ENCODE measurements around the gene CEP85. TPM values are rescaled to one million over a fixed set of nuclear protein-coding genes. Genes with fewer than 3 reads are reported as not detected.

Gene CEP85
- total RNA-seq, 1 experiment from 2014 or later, result 38.6 TPM

DNA sequence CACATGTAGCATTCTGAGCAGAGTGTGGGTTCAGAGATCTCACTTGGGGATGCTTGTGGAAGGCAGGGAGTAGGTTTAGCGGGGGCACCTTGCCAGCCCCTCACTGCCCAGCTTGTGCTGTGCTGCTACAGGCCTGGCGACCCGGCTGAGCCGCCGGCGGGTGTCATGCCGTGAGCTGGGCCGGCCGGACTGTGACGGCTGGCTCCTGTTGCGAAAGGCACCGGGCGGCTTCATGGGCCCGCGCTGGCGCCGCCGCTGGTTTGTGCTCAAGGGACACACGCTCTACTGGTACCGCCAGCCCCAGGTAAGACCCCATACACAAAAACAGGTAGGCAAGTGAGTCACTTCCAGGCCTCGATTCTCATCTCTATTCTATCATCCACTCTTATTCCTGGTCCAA lies 49.1 kb upstream of the CEP85 start:
- H3K36me3 Mint-ChIP-seq (ENCODE audit: insufficient read depth in 1 of 3, low read depth in 3 of 3), result peaks cover 5 to 46% (median 26%) of the 10 kb centered on the region in 3 experiments; a peak in 5 of 7 replicates
- H3K4me3 Mint-ChIP-seq, result no peak overlapping the region

More for the DNA sequence above, 49.1 kb upstream of the CEP85 start:
- Histone ChIP-seq H3T11ph (ENCODE audit: low read length) (no peak overlapping the region), H2BK5ac (ENCODE audit: insufficient read length, low read length) (no peak overlapping the region), H4K5ac (ENCODE audit: insufficient read length, low read depth, low read length) (no peak overlapping the region), H4K20me1 (ENCODE audit: control insufficient read depth, insufficient read depth, insufficient read length) (no peaks in the 10 kb centered on the region), H3K56ac (ENCODE audit: insufficient read length, low read depth, low read length) (no peak overlapping the region), H3K14ac (ENCODE audit: insufficient read depth, low read length) (no peak overlapping the region), H3K27ac (ENCODE audit: insufficient read length, low read depth, low read length) (no peak overlapping the region), H2BK12ac (ENCODE audit: insufficient read length, low read depth, low read length) (no peak overlapping the region), H4K91ac (ENCODE audit: insufficient read length, low read depth, low read length) (no peak overlapping the region), H2BK120ac (ENCODE audit: low read depth, low read length, poor library complexity, severe bottlenecking) (no peak overlapping the region), H3K9ac (ENCODE audit: extremely low read depth, insufficient read length, low read length) (no peak overlapping the region), H4K8ac (replicated peaks; ENCODE audit: insufficient read length, low read depth, low read length) (no peak overlapping the region), H2AFZ (ENCODE audit: low read length) (no peak overlapping the region), H3K23ac (ENCODE audit: insufficient read length, low read depth, low read length) (no peak overlapping the region), H3K4ac (ENCODE audit: low read depth, low read length) (no peak overlapping the region), H2BK15ac (ENCODE audit: low read depth, low read length) (no peak overlapping the region), H3K9me3 (ENCODE audit: control insufficient read depth, low read depth, low read length) (no peaks in the 10 kb centered on the region), H3K79me1 (ENCODE audit: insufficient read depth, low read depth, low read length, poor library complexity, severe bottlenecking) (no peaks in the 10 kb centered on the region), H3K27me3 (ENCODE audit: insufficient read depth, low read length) (no peaks in the 10 kb centered on the region), H3K79me2 (ENCODE audit: insufficient read depth, low read length) (no peaks in the 10 kb centered on the region), H3K18ac (ENCODE audit: insufficient read length, low read depth, low read length) (no peak overlapping the region), H2BK20ac (ENCODE audit: low read depth, low read length, poor library complexity, severe bottlenecking) (no peak overlapping the region), H3K4me1 (ENCODE audit: insufficient read depth, low read length) (no peaks in the 10 kb centered on the region), H3K23me2 (ENCODE audit: insufficient read length, low read depth, low read length, poor library complexity, severe bottlenecking) (no peaks in the 10 kb centered on the region), H2AK5ac (ENCODE audit: insufficient read length, low read length) (no peak overlapping the region), H3K4me2 (ENCODE audit: insufficient read depth, insufficient read length, low read length) (no peak overlapping the region)
- Mint-ChIP-seq H3K9me3 (no peaks in the 10 kb centered on the region), H3K27ac (no peak overlapping the region), H3K4me1 (peaks cover under 1 to 4% of the 10 kb centered on the region in 2 experiments; a peak in 3 of 4 replicates), H3K27me3 (ENCODE audit: low read depth) (no peaks in the 10 kb centered on the region)
- TF ChIP-seq, protein P1, sequence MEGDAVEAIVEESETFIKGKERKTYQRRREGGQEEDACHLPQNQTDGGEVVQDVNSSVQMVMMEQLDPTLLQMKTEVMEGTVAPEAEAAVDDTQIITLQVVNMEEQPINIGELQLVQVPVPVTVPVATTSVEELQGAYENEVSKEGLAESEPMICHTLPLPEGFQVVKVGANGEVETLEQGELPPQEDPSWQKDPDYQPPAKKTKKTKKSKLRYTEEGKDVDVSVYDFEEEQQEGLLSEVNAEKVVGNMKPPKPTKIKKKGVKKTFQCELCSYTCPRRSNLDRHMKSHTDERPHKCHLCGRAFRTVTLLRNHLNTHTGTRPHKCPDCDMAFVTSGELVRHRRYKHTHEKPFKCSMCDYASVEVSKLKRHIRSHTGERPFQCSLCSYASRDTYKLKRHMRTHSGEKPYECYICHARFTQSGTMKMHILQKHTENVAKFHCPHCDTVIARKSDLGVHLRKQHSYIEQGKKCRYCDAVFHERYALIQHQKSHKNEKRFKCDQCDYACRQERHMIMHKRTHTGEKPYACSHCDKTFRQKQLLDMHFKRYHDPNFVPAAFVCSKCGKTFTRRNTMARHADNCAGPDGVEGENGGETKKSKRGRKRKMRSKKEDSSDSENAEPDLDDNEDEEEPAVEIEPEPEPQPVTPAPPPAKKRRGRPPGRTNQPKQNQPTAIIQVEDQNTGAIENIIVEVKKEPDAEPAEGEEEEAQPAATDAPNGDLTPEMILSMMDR (conservative IDR thresholded peaks at IDR 0.05), result no peak
- WGBS (ENCODE audit: extremely low coverage, insufficient read length, low lambda C conversion rate), result no CpG with 5 or more reads among the region's 21 CpGs
- DNase-seq, result no peak
